Neural cell (in vitro differentiated cells): Measurements from ENCODE around the gene COLQ. TPM values are rescaled to one million over a fixed set of nuclear protein-coding genes. Genes with fewer than 3 reads are reported as not detected.

Experiments used
- H2AFZ ChIP-seq: fragments of 200-600, 300-800 bp; sonication (generic), shearing (Covaris generic); 2 replicates; pipeline ENCODE4 v1.6.0; 2014; ENCODE audit warnings: low read depth, mild to moderate bottlenecking, antibody characterized with exemption, low read length, moderate library complexity
- H3F3A ChIP-seq: fragments of 200-600 bp; shearing (Covaris generic); 2 replicates; pipeline ENCODE4 v1.6.1; 2016; ENCODE audit warnings: mild to moderate bottlenecking, moderate library complexity, mixed read lengths, antibody characterized with exemption, low read length; ENCODE audit not compliant: insufficient read depth, poor library complexity, severe bottlenecking
- H3K27ac ChIP-seq: fragments of 200-600, 300-800 bp; sonication (generic), shearing (Covaris generic); 2 replicates; pipeline ENCODE4 v1.5.1; 2014; ENCODE audit warnings: mild to moderate bottlenecking, low read length, moderate library complexity
- H3K27me3 ChIP-seq: fragments of 300-800, 200-600 bp; sonication (generic), shearing (Covaris generic); 2 replicates; pipeline ENCODE4 v1.6.0; 2014; ENCODE audit warnings: mild to moderate bottlenecking, low read depth, low read length, moderate library complexity; ENCODE audit not compliant: insufficient read depth
- H3K36me3 ChIP-seq: fragments of 300-800, 200-600 bp; sonication (generic), shearing (Covaris generic); 2 replicates; pipeline ENCODE4 v1.5.1; 2014; ENCODE audit warnings: mild to moderate bottlenecking, antibody characterized with exemption, low read length, moderate library complexity; ENCODE audit not compliant: insufficient read depth
- H3K4me2 ChIP-seq: fragments of 300-800, 200-600 bp; sonication (generic), shearing (Covaris generic); 2 replicates; pipeline ENCODE4 v1.6.0; 2014; ENCODE audit warnings: mild to moderate bottlenecking, low read length
- H3K4me3 ChIP-seq: fragments of 300-800, 200-600 bp; sonication (generic), shearing (Covaris generic); 2 replicates; pipeline ENCODE4 v1.5.1; 2014; ENCODE audit warnings: mild to moderate bottlenecking, low read length, moderate library complexity
- H3K79me2 ChIP-seq: fragments of 200-600 bp; shearing (Covaris generic); replicated peaks from 2 replicates; pipeline ENCODE4 v1.6.0; 2014; ENCODE audit warnings: mild to moderate bottlenecking, low read length, moderate library complexity; ENCODE audit not compliant: insufficient read depth
- H3K9ac ChIP-seq: fragments of 300-800, 200-600 bp; sonication (generic), shearing (Covaris generic); 2 replicates; pipeline ENCODE4 v1.6.1; 2016; ENCODE audit warnings: mild to moderate bottlenecking, low read length, mixed read lengths
- H3K9me2 ChIP-seq: fragments of 200-600 bp; shearing (Covaris generic); 2 replicates; pipeline ENCODE4 v1.6.1; 2016; ENCODE audit warnings: mild to moderate bottlenecking, low read length, mixed read lengths; ENCODE audit not compliant: insufficient read depth
- H3K9me3 ChIP-seq: fragments of 200-600, 300-800 bp; sonication (generic), shearing (Covaris generic); 2 replicates; pipeline ENCODE4 v1.6.1; 2016; ENCODE audit warnings: mild to moderate bottlenecking, mixed run types, low read length, moderate library complexity, mixed read lengths
- H4K20me1 ChIP-seq: fragments of 200-600 bp; shearing (Covaris generic); 2 replicates; pipeline ENCODE4 v1.6.1; 2016; ENCODE audit warnings: mild to moderate bottlenecking, mixed run types; ENCODE audit not compliant: insufficient read depth
- EP300 ChIP-seq: fragments of 450-650 bp; conservative IDR thresholded peaks from 2 replicates; pipeline ENCODE4 v1.6.1; 2014; ENCODE audit warnings: antibody characterized with exemption, mild to moderate bottlenecking, moderate library complexity; ENCODE audit not compliant: poor library complexity, severe bottlenecking
- EZH2 ChIP-seq: fragments of 200-600, 300-800 bp; shearing (Covaris generic), sonication (generic); IDR thresholded peaks from 2 replicates; pipeline ENCODE4 v1.6.1; 2014; ENCODE audit warnings: antibody characterized with exemption, low read length, borderline replicate concordance, mild to moderate bottlenecking; ENCODE audit not compliant: insufficient read depth, poor library complexity, severe bottlenecking
- MXI1 ChIP-seq: fragments of 450-650 bp; conservative IDR thresholded peaks from 2 replicates; pipeline ENCODE4 v1.6.1; 2014; ENCODE audit warnings: antibody characterized with exemption, mild to moderate bottlenecking; ENCODE audit not compliant: poor library complexity, severe bottlenecking
- POLR2AphosphoS5 ChIP-seq: IDR thresholded peaks from 2 replicates; pipeline ENCODE4 v1.6.1; 2012
- RAD21 ChIP-seq: fragments of 450-650 bp; conservative IDR thresholded peaks from 2 replicates; pipeline ENCODE4 v1.6.1; 2014; ENCODE audit warnings: antibody characterized with exemption, mild to moderate bottlenecking, moderate library complexity
- SMC3 ChIP-seq: fragments of 450-650 bp; conservative IDR thresholded peaks from 2 replicates; pipeline ENCODE4 v1.6.1; 2014; ENCODE audit warnings: antibody characterized with exemption, mild to moderate bottlenecking, moderate library complexity; ENCODE audit not compliant: poor library complexity
- TAF1 ChIP-seq: IDR thresholded peaks from 2 replicates; pipeline ENCODE4 v1.6.1; 2012; ENCODE audit warnings: low read depth
- polyA plus RNA-seq: library from polyadenylated mRNA; depleted of rRNA; stranded (reverse); fragments of >200 nt; gene quantifications from 2 replicates; pipeline ENCODE4 v1.2.3, GENCODE V29; 2014
- TF ChIP-seq, protein P1 (sequence below): IDR thresholded peaks from 2 replicates; pipeline ENCODE4 v1.6.1; 2012; ENCODE audit warnings: borderline replicate concordance
- TF ChIP-seq, protein P2 (sequence below): fragments of 450-650 bp; IDR thresholded peaks from 2 replicates; pipeline ENCODE4 v1.5.1; 2014; ENCODE audit warnings: antibody characterized with exemption, mild to moderate bottlenecking, moderate library complexity; ENCODE audit not compliant: poor library complexity, severe bottlenecking

The COLQ gene
- polyA plus RNA-seq, 1 donor from 2014 or later: 9.5 TPM

DNA sequence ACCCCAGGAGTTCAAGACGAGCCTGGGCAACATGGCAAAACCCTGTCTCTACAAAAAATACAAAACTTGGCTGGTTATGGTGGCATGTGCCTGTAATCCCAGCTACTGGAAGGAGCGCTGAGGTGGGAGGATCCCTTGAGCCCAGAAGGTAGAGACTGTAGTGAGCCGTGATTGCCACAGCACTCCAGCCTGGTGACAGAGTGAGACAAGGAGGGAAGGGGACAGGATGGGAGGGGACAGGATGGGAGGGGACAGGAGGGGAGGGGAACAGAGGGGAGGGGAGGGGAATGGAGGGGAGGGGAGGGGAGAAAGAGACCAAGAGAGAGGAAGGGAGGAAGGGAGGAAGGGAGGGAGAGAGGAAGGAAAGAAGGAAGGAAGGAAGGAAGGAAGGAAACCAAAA is 11.0 kb downstream of the COLQ start:
- Histone ChIP-seq H3K9me3 (no peaks in the 10 kb centered on the region), H3K27ac (no peak overlapping the region), H3K9me2 (no peaks in the 10 kb centered on the region), H3K4me2 (no peak overlapping the region), H2AFZ (no peak overlapping the region), H4K20me1 (no peaks in the 10 kb centered on the region), H3K9ac (no peak overlapping the region), H3K79me2 (no peaks in the 10 kb centered on the region), H3K27me3 (no peaks in the 10 kb centered on the region), H3K4me3 (no peak overlapping the region), H3F3A (no peaks in the 10 kb centered on the region), H3K36me3 (no peaks in the 10 kb centered on the region)
- TF ChIP-seq, protein P1, sequence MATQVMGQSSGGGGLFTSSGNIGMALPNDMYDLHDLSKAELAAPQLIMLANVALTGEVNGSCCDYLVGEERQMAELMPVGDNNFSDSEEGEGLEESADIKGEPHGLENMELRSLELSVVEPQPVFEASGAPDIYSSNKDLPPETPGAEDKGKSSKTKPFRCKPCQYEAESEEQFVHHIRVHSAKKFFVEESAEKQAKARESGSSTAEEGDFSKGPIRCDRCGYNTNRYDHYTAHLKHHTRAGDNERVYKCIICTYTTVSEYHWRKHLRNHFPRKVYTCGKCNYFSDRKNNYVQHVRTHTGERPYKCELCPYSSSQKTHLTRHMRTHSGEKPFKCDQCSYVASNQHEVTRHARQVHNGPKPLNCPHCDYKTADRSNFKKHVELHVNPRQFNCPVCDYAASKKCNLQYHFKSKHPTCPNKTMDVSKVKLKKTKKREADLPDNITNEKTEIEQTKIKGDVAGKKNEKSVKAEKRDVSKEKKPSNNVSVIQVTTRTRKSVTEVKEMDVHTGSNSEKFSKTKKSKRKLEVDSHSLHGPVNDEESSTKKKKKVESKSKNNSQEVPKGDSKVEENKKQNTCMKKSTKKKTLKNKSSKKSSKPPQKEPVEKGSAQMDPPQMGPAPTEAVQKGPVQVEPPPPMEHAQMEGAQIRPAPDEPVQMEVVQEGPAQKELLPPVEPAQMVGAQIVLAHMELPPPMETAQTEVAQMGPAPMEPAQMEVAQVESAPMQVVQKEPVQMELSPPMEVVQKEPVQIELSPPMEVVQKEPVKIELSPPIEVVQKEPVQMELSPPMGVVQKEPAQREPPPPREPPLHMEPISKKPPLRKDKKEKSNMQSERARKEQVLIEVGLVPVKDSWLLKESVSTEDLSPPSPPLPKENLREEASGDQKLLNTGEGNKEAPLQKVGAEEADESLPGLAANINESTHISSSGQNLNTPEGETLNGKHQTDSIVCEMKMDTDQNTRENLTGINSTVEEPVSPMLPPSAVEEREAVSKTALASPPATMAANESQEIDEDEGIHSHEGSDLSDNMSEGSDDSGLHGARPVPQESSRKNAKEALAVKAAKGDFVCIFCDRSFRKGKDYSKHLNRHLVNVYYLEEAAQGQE: no peak
- no peak for TF ChIP-seq MXI1

DNA sequence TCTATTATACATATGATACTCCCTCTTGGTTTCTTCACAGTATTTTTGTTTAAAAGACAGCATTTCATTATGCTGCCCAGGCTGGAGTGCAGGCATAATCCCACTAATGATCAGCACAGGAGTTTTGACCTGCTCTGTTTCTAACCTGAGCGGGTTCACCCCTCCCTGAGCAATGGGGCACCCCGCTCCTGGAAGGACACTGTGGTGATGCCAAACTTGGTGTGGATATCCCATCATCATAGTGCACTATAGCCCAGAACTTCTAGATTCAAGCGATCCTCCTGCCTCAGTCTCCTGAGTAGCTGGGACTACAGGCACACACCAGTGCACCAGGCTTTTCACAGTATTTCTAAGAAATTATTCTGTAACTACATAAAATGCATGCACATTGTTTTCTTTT is 14.9 kb downstream of the COLQ start:
- TF ChIP-seq POLR2AphosphoS5: no peak
- TF ChIP-seq EZH2: no peak
- TF ChIP-seq RAD21: no peak
- TF ChIP-seq MXI1: no peak
- no peak for TF ChIP-seq SMC3
- TF ChIP-seq, protein P1: no peak
- TF ChIP-seq, protein P2, sequence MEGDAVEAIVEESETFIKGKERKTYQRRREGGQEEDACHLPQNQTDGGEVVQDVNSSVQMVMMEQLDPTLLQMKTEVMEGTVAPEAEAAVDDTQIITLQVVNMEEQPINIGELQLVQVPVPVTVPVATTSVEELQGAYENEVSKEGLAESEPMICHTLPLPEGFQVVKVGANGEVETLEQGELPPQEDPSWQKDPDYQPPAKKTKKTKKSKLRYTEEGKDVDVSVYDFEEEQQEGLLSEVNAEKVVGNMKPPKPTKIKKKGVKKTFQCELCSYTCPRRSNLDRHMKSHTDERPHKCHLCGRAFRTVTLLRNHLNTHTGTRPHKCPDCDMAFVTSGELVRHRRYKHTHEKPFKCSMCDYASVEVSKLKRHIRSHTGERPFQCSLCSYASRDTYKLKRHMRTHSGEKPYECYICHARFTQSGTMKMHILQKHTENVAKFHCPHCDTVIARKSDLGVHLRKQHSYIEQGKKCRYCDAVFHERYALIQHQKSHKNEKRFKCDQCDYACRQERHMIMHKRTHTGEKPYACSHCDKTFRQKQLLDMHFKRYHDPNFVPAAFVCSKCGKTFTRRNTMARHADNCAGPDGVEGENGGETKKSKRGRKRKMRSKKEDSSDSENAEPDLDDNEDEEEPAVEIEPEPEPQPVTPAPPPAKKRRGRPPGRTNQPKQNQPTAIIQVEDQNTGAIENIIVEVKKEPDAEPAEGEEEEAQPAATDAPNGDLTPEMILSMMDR: no peak
- no peak for TF ChIP-seq EP300
- no peak for TF ChIP-seq TAF1
- no peaks in the 10 kb centered on the region for H3K9me2 ChIP-seq
- H3F3A ChIP-seq: no peaks in the 10 kb centered on the region
- H3K9me3 ChIP-seq: no peaks in the 10 kb centered on the region
- H2AFZ ChIP-seq: no peak overlapping the region
- H3K27me3 ChIP-seq: no peaks in the 10 kb centered on the region
- H3K36me3 ChIP-seq: no peaks in the 10 kb centered on the region
- no peaks in the 10 kb centered on the region for H4K20me1 ChIP-seq
- no peaks in the 10 kb centered on the region for H3K79me2 ChIP-seq
- H3K4me2 ChIP-seq: no peak overlapping the region
- no peak overlapping the region for H3K9ac ChIP-seq
- H3K27ac ChIP-seq: no peak overlapping the region
- no peak overlapping the region for H3K4me3 ChIP-seq
